Measurements from ENCODE around the gene OR13C8. TPM values are rescaled to one million over a fixed set of nuclear protein-coding genes. Genes with fewer than 3 reads are reported as not detected.
"Not testable (repeated sequence)": the region's sequence is repeated elsewhere in the genome, so short reads cannot be mapped to it uniquely, and the experiment has no call there.

The OR13C8 gene
- polyA plus RNA-seq = not detected in 3 replicates
- polyA plus RNA-seq (2011; ENCODE audit: low read depth) = not detected
- not detected in 2 replicates for polyA plus RNA-seq (2011; cell fraction: cytosol; rRNA removed)
- not detected in 2 replicates for polyA plus RNA-seq (2011; cell fraction: nucleus; rRNA removed)
- polyA plus RNA-seq (2012; ENCODE audit: low replicate concordance) = not detected in 2 replicates
- polyA minus RNA-seq = not detected in 3 replicates
- polyA minus RNA-seq (2011; cell fraction: cytosol; rRNA and poly(A)+ RNA removed) = not detected
- polyA minus RNA-seq (2011; cell fraction: nucleus; rRNA and poly(A)+ RNA removed) = not detected in 2 replicates

- H3K4me3 ChIP-seq (ENCODE audit: control insufficient read depth in 2 of 3, extremely low read depth in 1 of 3, insufficient read depth in 2 of 3, low read depth in 1 of 3, low read length in 3 of 3) = no peak within 1 kb of the TSS
- H3K79me2 ChIP-seq (ENCODE audit: control insufficient read depth, insufficient read depth, low read length) = no peaks in the 10 kb centered on the region
- no peaks in the 10 kb centered on the region for H3K9me3 ChIP-seq (ENCODE audit: control insufficient read depth, low read depth, low read length)
- FAIRE-seq (no peak), DNase-seq (ENCODE audit: low read depth, low spot score) (no peak)
- TF ChIP-seq EZH2 (IDR thresholded peaks at IDR 0.05; ENCODE audit: low read length) = no peak
- TF ChIP-seq CTCF (optimal IDR thresholded peaks at IDR 0.05 in 1 of 3, IDR thresholded peaks at IDR 0.05 in 1 of 3, conservative IDR thresholded peaks at IDR 0.05 in 1 of 3; ENCODE audit: extremely low read depth in 1 of 3, insufficient read depth in 2 of 3, low read length in 3 of 3) = no peak
- H3K36me3 ChIP-seq (ENCODE audit: control insufficient read depth in 2 of 2, extremely low read depth in 1 of 2, insufficient read depth in 2 of 2, low read length in 2 of 2) = no peaks in the 10 kb centered on the region
- no peak within 1 kb of the TSS for H3K4me2 ChIP-seq (ENCODE audit: control insufficient read depth, extremely low read depth, insufficient read depth, low read depth, low read length)
- dilution Hi-C loops (cut with MboI; ENCODE audit: extremely low pct_ligation_motif_present, low sequenced_read_pairs) = no loop called here
- no peak within 1 kb of the TSS for H2AFZ ChIP-seq (ENCODE audit: control insufficient read depth, low read length)
- no peaks in the 10 kb centered on the region for H3K9me1 ChIP-seq (ENCODE audit: control insufficient read depth, extremely low read depth, insufficient read depth, low read length)
- no peak within 1 kb of the TSS for H3K27ac ChIP-seq (ENCODE audit: control insufficient read depth, insufficient read depth, low read length)
- H3K4me1 ChIP-seq (ENCODE audit: control insufficient read depth, extremely low read depth, insufficient read depth, low read length) = no peaks in the 10 kb centered on the region
- H4K20me1 ChIP-seq (ENCODE audit: control insufficient read depth, extremely low read depth, insufficient read depth, low read length) = no peaks in the 10 kb centered on the region
- no peaks in the 10 kb centered on the region for H3K27me3 ChIP-seq (ENCODE audit: control insufficient read depth, extremely low read depth, insufficient read depth, low read length)
- no peak within 1 kb of the TSS for H3K9ac ChIP-seq (ENCODE audit: control insufficient read depth, extremely low read depth, insufficient read depth, low read length)
These were observed at the start of gene OR13C8 for GRCh38 chr9:104568868-104569267. Gene OR13C8, plus strand, starts transcription at chr9:104569168. Its CDS starts 0 bp downstream, at chr9:104569168.

- H3K9ac ChIP-seq (ENCODE audit: control insufficient read depth, extremely low read depth, insufficient read depth, low read length); H3K4me3 ChIP-seq (ENCODE audit: control insufficient read depth in 2 of 3, extremely low read depth in 1 of 3, insufficient read depth in 2 of 3, low read depth in 1 of 3, low read length in 3 of 3); H2AFZ ChIP-seq (ENCODE audit: control insufficient read depth, low read length); H3K27me3 ChIP-seq (ENCODE audit: control insufficient read depth, extremely low read depth, insufficient read depth, low read length); dilution Hi-C loops (cut with MboI; ENCODE audit: extremely low pct_ligation_motif_present, low sequenced_read_pairs); H3K4me1 ChIP-seq (ENCODE audit: control insufficient read depth, extremely low read depth, insufficient read depth, low read length); DNase-seq (ENCODE audit: low read depth, low spot score); FAIRE-seq; H3K9me1 ChIP-seq (ENCODE audit: control insufficient read depth, extremely low read depth, insufficient read depth, low read length); H3K4me2 ChIP-seq (ENCODE audit: control insufficient read depth, extremely low read depth, insufficient read depth, low read depth, low read length); H3K79me2 ChIP-seq (ENCODE audit: control insufficient read depth, insufficient read depth, low read length); H3K9me3 ChIP-seq (ENCODE audit: control insufficient read depth, low read depth, low read length); H3K27ac ChIP-seq (ENCODE audit: control insufficient read depth, insufficient read depth, low read length); H4K20me1 ChIP-seq (ENCODE audit: control insufficient read depth, extremely low read depth, insufficient read depth, low read length); H3K36me3 ChIP-seq (ENCODE audit: control insufficient read depth in 2 of 2, extremely low read depth in 1 of 2, insufficient read depth in 2 of 2, low read length in 2 of 2): not testable (repeated sequence)
These were observed 48.7 kb upstream of the OR13C8 start for GRCh38 chr9:104520241-104520640.

- TF ChIP-seq CTCF (optimal IDR thresholded peaks at IDR 0.05 in 1 of 3, IDR thresholded peaks at IDR 0.05 in 1 of 3, conservative IDR thresholded peaks at IDR 0.05 in 1 of 3; ENCODE audit: extremely low read depth in 1 of 3, insufficient read depth in 2 of 3, low read length in 3 of 3) (no peak), EZH2 (IDR thresholded peaks at IDR 0.05; ENCODE audit: low read length) (no peak)
- Histone ChIP-seq H3K36me3 (ENCODE audit: control insufficient read depth in 2 of 2, extremely low read depth in 1 of 2, insufficient read depth in 2 of 2, low read length in 2 of 2) (no peaks in the 10 kb centered on the region), H3K4me2 (ENCODE audit: control insufficient read depth, extremely low read depth, insufficient read depth, low read depth, low read length) (no peak within 1 kb of the TSS), H2AFZ (ENCODE audit: control insufficient read depth, low read length) (no peak within 1 kb of the TSS), H3K79me2 (ENCODE audit: control insufficient read depth, insufficient read depth, low read length) (no peaks in the 10 kb centered on the region), H3K4me1 (ENCODE audit: control insufficient read depth, extremely low read depth, insufficient read depth, low read length) (no peaks in the 10 kb centered on the region), H3K27me3 (ENCODE audit: control insufficient read depth, extremely low read depth, insufficient read depth, low read length) (no peaks in the 10 kb centered on the region), H3K9me3 (ENCODE audit: control insufficient read depth, low read depth, low read length) (no peaks in the 10 kb centered on the region), H3K9me1 (ENCODE audit: control insufficient read depth, extremely low read depth, insufficient read depth, low read length) (no peaks in the 10 kb centered on the region), H3K9ac (ENCODE audit: control insufficient read depth, extremely low read depth, insufficient read depth, low read length) (no peak within 1 kb of the TSS), H4K20me1 (ENCODE audit: control insufficient read depth, extremely low read depth, insufficient read depth, low read length) (no peaks in the 10 kb centered on the region), H3K27ac (ENCODE audit: control insufficient read depth, insufficient read depth, low read length) (no peak within 1 kb of the TSS), H3K4me3 (ENCODE audit: control insufficient read depth in 2 of 3, extremely low read depth in 1 of 3, insufficient read depth in 2 of 3, low read depth in 1 of 3, low read length in 3 of 3) (no peak within 1 kb of the TSS)
- FAIRE-seq (no peak), DNase-seq (ENCODE audit: low read depth, low spot score) (no peak)
- dilution Hi-C loops (cut with MboI; ENCODE audit: extremely low pct_ligation_motif_present, low sequenced_read_pairs) = no loop called here
These were observed 41.9 kb upstream of the OR13C8 start, which contains the start of gene OR13C4 for GRCh38 chr9:104527109-104527508. Gene OR13C4, minus strand, starts transcription at chr9:104527209. Its CDS starts 0 bp downstream, at chr9:104527209.
